HL-60 (cell line): ENCODE data around the gene DNAH17.

Source experiments
- DNase-seq, 2 experiments: peaks; one replicate each; pipeline ENCODE4 v3.0.0-alpha.2; 2010 to 2020; ENCODE audit warnings: low read depth in 1 of 2, low spot score in 1 of 2
- H3K27ac ChIP-seq: fragments of 250-450 bp; sonication (Bioruptor Pico); replicated peaks from 2 replicates; pipeline ENCODE4 v1.5.1; 2020; ENCODE audit warnings: mild to moderate bottlenecking, moderate library complexity
- H3K27me3 ChIP-seq: fragments of 250-450 bp; sonication (Bioruptor Pico); 2 replicates; pipeline ENCODE4 v1.5.1; 2021; ENCODE audit warnings: mild to moderate bottlenecking, moderate library complexity; ENCODE audit not compliant: insufficient read depth, poor library complexity, severe bottlenecking
- H3K4me3 ChIP-seq: replicated peaks from 2 replicates; pipeline ENCODE4 v1.5.1; 2011; ENCODE audit warnings: mild to moderate bottlenecking, control low read depth, low read length; ENCODE audit not compliant: insufficient read depth
- CTCF ChIP-seq: IDR thresholded peaks from one replicate; pipeline ENCODE4 v1.5.1; 2011; ENCODE audit warnings: low read length, control low read depth, inconsistent platforms; ENCODE audit not compliant: insufficient read depth
- GABPA ChIP-seq: IDR thresholded peaks from 2 replicates; pipeline ENCODE4 v1.6.1; 2012; ENCODE audit warnings: low read depth
- POLR2AphosphoS5 ChIP-seq: IDR thresholded peaks from 2 replicates; pipeline ENCODE4 v1.6.1; 2012; ENCODE audit warnings: low read depth
- REST ChIP-seq: IDR thresholded peaks from 2 replicates; pipeline ENCODE4 v1.6.1; 2012; ENCODE audit warnings: low read depth; ENCODE audit not compliant: insufficient replicate concordance
- SPI1 ChIP-seq: IDR thresholded peaks from 2 replicates; pipeline ENCODE4 v1.6.1; 2012; ENCODE audit warnings: low read depth, mild to moderate bottlenecking, borderline replicate concordance

The DNAH17 gene

GRCh38 chr17:78484271-78485246 is 92.6 kb downstream of the DNAH17 start:
- Histone ChIP-seq H3K27me3 (peaks cover 7% of the 10 kb centered on the region), H3K27ac (no peak overlapping the region), H3K4me3 (peak overlapping the region; percentile 41)
- peak in 1 of 2 experiments; percentile 27 for DNase-seq
- no peak for TF ChIP-seq CTCF
- no peak for TF ChIP-seq SPI1
- no peak for TF ChIP-seq REST
- no peak for TF ChIP-seq GABPA
- TF ChIP-seq POLR2AphosphoS5 = no peak

GRCh38 chr17:78479369-78479768 is 97.8 kb downstream of the DNAH17 start:
- Histone ChIP-seq H3K27me3 (peaks cover under 1% of the 10 kb centered on the region), H3K4me3 (no peak overlapping the region), H3K27ac (no peak overlapping the region)
- no peak for TF ChIP-seq POLR2AphosphoS5
- TF ChIP-seq REST = no peak
- TF ChIP-seq SPI1 = no peak
- TF ChIP-seq GABPA = no peak
- no peak for TF ChIP-seq CTCF
- no peak for DNase-seq

- TF ChIP-seq CTCF (no peak), POLR2AphosphoS5 (no peak), REST (no peak), GABPA (no peak), SPI1 (no peak)
- H3K27me3 ChIP-seq = no peaks in the 10 kb centered on the region
- H3K4me3 ChIP-seq = no peak overlapping the region
- no peak for DNase-seq
- no peak overlapping the region for H3K27ac ChIP-seq
Observed at GRCh38 chr17:78478757-78479297, 98.4 kb downstream of the DNAH17 start.
